IPS-18c (cell line): ENCODE results near the gene PDE4D.

Experiments used
- H3K4me3 ChIP-seq: 2 replicates; pipeline ENCODE4 v1.7.0; 2013; ENCODE audit warnings: low read depth, mild to moderate bottlenecking, low read length, moderate library complexity; ENCODE audit not compliant: insufficient read depth
- H3K9me3 ChIP-seq: one replicate; pipeline ENCODE4 v1.6.1; 2013; ENCODE audit warnings: mild to moderate bottlenecking, low read length, moderate library complexity; ENCODE audit not compliant: control insufficient read depth, insufficient read depth

PDE4D gene

GRCh38 chr5:58930520-58930919, 963.0 kb downstream of the PDE4D start:
- no peaks in the 10 kb centered on the region for H3K9me3 ChIP-seq
- no peak overlapping the region for H3K4me3 ChIP-seq

- Histone ChIP-seq H3K4me3 (no peak overlapping the region), H3K9me3 (no peaks in the 10 kb centered on the region)
Observed at GRCh38 chr5:58929726-58930125, 963.8 kb downstream of the PDE4D start.

GRCh38 chr5:58927938-58928337, 965.6 kb downstream of the PDE4D start:
- H3K9me3 ChIP-seq = no peaks in the 10 kb centered on the region
- H3K4me3 ChIP-seq = no peak overlapping the region

- H3K9me3 ChIP-seq = no peaks in the 10 kb centered on the region
- no peak overlapping the region for H3K4me3 ChIP-seq
Observed at GRCh38 chr5:58927181-58927580, 966.3 kb downstream of the PDE4D start.

- no peak overlapping the region for H3K4me3 ChIP-seq
- H3K9me3 ChIP-seq = no peaks in the 10 kb centered on the region
Observed at GRCh38 chr5:58926541-58926935, 967.0 kb downstream of the PDE4D start.

GRCh38 chr5:58925627-58926540, 967.6 kb downstream of the PDE4D start:
- Histone ChIP-seq H3K9me3 (no peaks in the 10 kb centered on the region), H3K4me3 (no peak overlapping the region)

- Histone ChIP-seq H3K4me3 (no peak overlapping the region), H3K9me3 (no peaks in the 10 kb centered on the region)
Observed at GRCh38 chr5:58924306-58924705, 969.2 kb downstream of the PDE4D start.

GRCh38 chr5:58923355-58923754, 970.2 kb downstream of the PDE4D start:
- H3K4me3 ChIP-seq = no peak overlapping the region
- no peaks in the 10 kb centered on the region for H3K9me3 ChIP-seq

- no peak overlapping the region for H3K4me3 ChIP-seq
- H3K9me3 ChIP-seq = no peaks in the 10 kb centered on the region
Observed at GRCh38 chr5:58922461-58923171, 970.9 kb downstream of the PDE4D start.

GRCh38 chr5:58921159-58921558, 972.4 kb downstream of the PDE4D start:
- H3K4me3 ChIP-seq = no peak overlapping the region
- H3K9me3 ChIP-seq = no peaks in the 10 kb centered on the region

- Histone ChIP-seq H3K4me3 (no peak overlapping the region), H3K9me3 (no peaks in the 10 kb centered on the region)
Observed at GRCh38 chr5:58919833-58920232, 973.7 kb downstream of the PDE4D start.
